ENCODE measurements around the gene HAPLN1.
"Not testable (repeated sequence)": the region's sequence is repeated elsewhere in the genome, so short reads cannot be mapped to it uniquely, and the experiment has no call there.

HAPLN1 gene

GRCh38 chr5:83720836-83721537 lies at the start of gene HAPLN1:
TSS of gene HAPLN1 (minus strand) at chr5:83720855. CDS start at chr5:83673523, 47,332 bp downstream.
- no peak for DNase-seq

- DNase-seq: no peak
These were observed 46.8 kb upstream of the HAPLN1 start for GRCh38 chr5:83767409-83767992.

GRCh38 chr5:83764101-83764500 lies 43.4 kb upstream of the HAPLN1 start:
- DNase-seq: no peak

GRCh38 chr5:83760579-83760978 lies 39.9 kb upstream of the HAPLN1 start:
- no peak for DNase-seq

GRCh38 chr5:83752700-83753099 lies 32.0 kb upstream of the HAPLN1 start:
- DNase-seq: no peak

- no peak for DNase-seq
These were observed 30.5 kb upstream of the HAPLN1 start for GRCh38 chr5:83751201-83751600.

- DNase-seq: no peak
These were observed 30.1 kb upstream of the HAPLN1 start for GRCh38 chr5:83750749-83751148.

GRCh38 chr5:83745816-83746215 lies 25.2 kb upstream of the HAPLN1 start:
- DNase-seq: no peak

- DNase-seq: no peak
These were observed 24.2 kb upstream of the HAPLN1 start for GRCh38 chr5:83744821-83745220.

GRCh38 chr5:83742089-83742488 lies 21.4 kb upstream of the HAPLN1 start:
- DNase-seq: no peak

- no peak for DNase-seq
These were observed 20.9 kb upstream of the HAPLN1 start for GRCh38 chr5:83741571-83741970.

- no peak for DNase-seq
These were observed 20.1 kb upstream of the HAPLN1 start for GRCh38 chr5:83740741-83741140.

GRCh38 chr5:83736169-83736568 lies 15.5 kb upstream of the HAPLN1 start:
- DNase-seq: not testable (repeated sequence)

- DNase-seq: not testable (repeated sequence)
These were observed 14.4 kb upstream of the HAPLN1 start for GRCh38 chr5:83735058-83735457.

- DNase-seq: no peak
These were observed 11.0 kb upstream of the HAPLN1 start for GRCh38 chr5:83731638-83732037.

GRCh38 chr5:83729362-83729761 lies 8.7 kb upstream of the HAPLN1 start:
- DNase-seq: no peak

GRCh38 chr5:83726912-83727311 lies 6.3 kb upstream of the HAPLN1 start:
- DNase-seq: no peak

- DNase-seq: no peak
These were observed 4.3 kb upstream of the HAPLN1 start for GRCh38 chr5:83724935-83725334.

GRCh38 chr5:83724001-83724400 lies 3.3 kb upstream of the HAPLN1 start:
- DNase-seq: no peak

- DNase-seq: no peak
These were observed 2.4 kb upstream of the HAPLN1 start for GRCh38 chr5:83723031-83723430.

- DNase-seq: no peak
These were observed 1.6 kb upstream of the HAPLN1 start for GRCh38 chr5:83721953-83722901.

- no peak for DNase-seq
These were observed 1.6 kb downstream of the HAPLN1 start for GRCh38 chr5:83718936-83719495.

GRCh38 chr5:83718195-83718825 lies 2.3 kb downstream of the HAPLN1 start:
- peak; percentile 8 for DNase-seq
